ENCODE data around the gene PIN1. TPM values are rescaled to one million over a fixed set of nuclear protein-coding genes. Genes with fewer than 3 reads are reported as not detected.
"Not testable (repeated sequence)": the region's sequence is repeated elsewhere in the genome, so short reads cannot be mapped to it uniquely, and the experiment has no call there.

The PIN1 gene
- total and polyA plus RNA-seq, 2 of the 8 experiments (the other 6 are each of a cell fraction or from before 2014, with no cell fraction given) = 78.3 to 90.8 TPM

DNA sequence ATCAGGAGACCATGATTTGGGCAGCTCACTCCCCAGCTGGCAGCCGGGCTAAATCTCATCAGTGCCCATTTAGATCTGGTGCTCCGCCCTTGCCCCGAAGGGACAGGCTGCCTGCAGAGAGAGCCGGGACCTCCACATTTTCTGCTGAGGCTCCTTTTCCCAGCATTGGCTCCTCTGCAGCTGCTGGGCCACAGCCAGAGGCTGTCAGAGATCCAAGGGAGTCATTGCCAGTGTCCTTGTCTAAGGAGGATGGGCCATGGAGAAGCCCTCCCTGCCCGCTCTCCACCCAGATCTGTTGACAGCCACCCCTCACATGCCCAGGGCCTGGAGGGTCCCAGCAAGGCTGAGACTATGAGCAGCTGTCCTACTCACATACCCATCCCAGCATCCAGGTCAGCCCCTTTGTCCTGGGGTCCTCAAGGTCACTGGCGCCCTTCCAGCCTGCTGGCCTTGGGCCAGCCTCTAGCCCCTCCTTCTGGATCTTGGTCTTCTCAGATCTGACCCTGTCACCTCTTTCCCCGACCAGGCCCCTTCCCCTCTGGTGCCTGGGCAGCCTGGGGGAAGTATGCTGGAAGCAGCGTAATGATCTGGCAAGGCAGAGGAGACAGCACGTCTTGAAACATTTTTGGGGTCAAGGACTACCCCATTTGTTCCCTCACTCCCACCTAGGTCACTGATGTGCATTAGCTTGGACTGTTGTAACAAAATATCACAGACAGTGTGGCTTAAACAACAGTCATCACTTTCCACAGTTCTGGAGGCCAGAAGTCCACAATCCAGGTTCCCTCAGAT, 7.9 kb downstream of the PIN1 start (continued):
- no peak for TF ChIP-seq FOSL1 (IDR thresholded peaks at IDR 0.05; ENCODE audit: insufficient read depth, low read depth, low read length)
- TF ChIP-seq SP2 (IDR thresholded peaks at IDR 0.05; ENCODE audit: low read length) = no peak
- TF ChIP-seq MAFK (IDR thresholded peaks at IDR 0.05; ENCODE audit: low read depth, low read length) = no peak
- no peak for TF ChIP-seq CBX5 (IDR thresholded peaks at IDR 0.05; ENCODE audit: low read depth, low read length)

DNA sequence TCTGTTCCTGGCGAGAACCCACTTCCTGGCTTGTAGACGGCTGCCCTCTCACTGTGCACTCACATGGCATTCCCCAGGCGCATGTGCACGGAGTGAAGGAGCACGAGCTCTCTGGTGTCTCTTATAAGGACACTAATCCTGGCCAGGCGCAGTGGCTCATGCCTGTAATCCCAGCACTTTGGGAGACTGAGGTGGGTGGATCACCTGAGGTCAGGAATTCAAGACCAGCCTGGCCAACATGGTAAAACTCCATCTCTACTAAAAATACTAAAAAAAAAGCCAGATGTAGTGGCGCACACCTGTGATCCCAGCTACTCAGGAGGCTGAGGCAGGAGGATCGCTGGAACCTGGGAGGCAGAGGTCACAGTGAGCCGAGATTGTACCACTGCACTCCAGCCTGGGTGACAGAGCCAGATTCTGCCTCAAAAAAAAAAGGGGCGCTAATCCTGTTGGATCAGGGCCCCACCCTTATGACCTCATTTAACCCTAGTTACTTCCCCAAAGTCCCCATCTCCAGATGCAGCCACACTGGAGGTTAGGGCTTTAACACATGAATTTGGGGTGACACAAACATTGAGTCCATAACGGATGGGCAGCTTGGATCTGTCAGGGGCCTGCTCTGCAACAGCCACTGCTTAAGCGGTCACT, 8.6 kb downstream of the PIN1 start:
- H4K5ac ChIP-seq (ENCODE audit: insufficient read length, low read depth, low read length); H3K23me2 ChIP-seq (ENCODE audit: low read depth, low read length); H2BK12ac ChIP-seq (ENCODE audit: low read depth, low read length); H2AFZ ChIP-seq (ENCODE audit: low read length); H4K8ac ChIP-seq (ENCODE audit: extremely low read depth, insufficient read depth, low read length); H3K4me2 ChIP-seq (ENCODE audit: insufficient read depth in 1 of 2, low read depth in 2 of 2, low read length in 2 of 2); DNase-seq (ENCODE audit: low read depth in 1 of 2, low spot score in 2 of 2); H3K23ac ChIP-seq (ENCODE audit: insufficient read length); H3K4me1 ChIP-seq (replicated peaks in 1 of 4; ENCODE audit: control insufficient read depth in 3 of 4, insufficient read depth in 4 of 4, low read length in 3 of 4); H3K56ac ChIP-seq (replicated peaks; ENCODE audit: insufficient read length, low read depth, low read length); H3K9me3 ChIP-seq (ENCODE audit: insufficient read depth in 2 of 2, low read depth in 1 of 2, low read length in 1 of 2); H3K4me3 ChIP-seq (ENCODE audit: extremely low read depth in 1 of 4, insufficient read depth in 2 of 4, low read depth in 3 of 4, low read length in 4 of 4); H3K18ac ChIP-seq (ENCODE audit: extremely low read depth, low read length); H3K27ac ChIP-seq (ENCODE audit: low read depth, low read length); H2AK5ac ChIP-seq (ENCODE audit: low read depth, low read length); H3K79me2 ChIP-seq (ENCODE audit: control insufficient read depth in 1 of 2, insufficient read depth in 2 of 2, low read length in 2 of 2); CTCF ChIA-PET (ENCODE audit: partially characterized antibody); H2BK20ac ChIP-seq (ENCODE audit: low read length); H2BK5ac ChIP-seq (ENCODE audit: low read depth, low read length); H3K27me3 ChIP-seq (replicated peaks in 1 of 4; ENCODE audit: control insufficient read depth in 3 of 4, extremely low read depth in 1 of 4, insufficient read depth in 3 of 4, low read length in 3 of 4); H3K9ac ChIP-seq (replicated peaks in 1 of 4; ENCODE audit: extremely low read depth in 1 of 4, low read depth in 3 of 4, low read length in 3 of 4); H3K14ac ChIP-seq (ENCODE audit: insufficient read length); H3K79me1 ChIP-seq (ENCODE audit: low read depth, low read length); H2BK15ac ChIP-seq (ENCODE audit: low read length); H3K4ac ChIP-seq (replicated peaks; ENCODE audit: insufficient read length, low read depth, low read length); H2BK120ac ChIP-seq (replicated peaks; ENCODE audit: low read depth, low read length); FAIRE-seq; H4K91ac ChIP-seq (replicated peaks; ENCODE audit: insufficient read length, low read length): not testable (repeated sequence)
- Histone ChIP-seq H3K36me3 (ENCODE audit: control insufficient read depth in 2 of 4, insufficient read depth in 4 of 4, low read length in 3 of 4) (peaks cover 3 to 32% (median 8%) of the 10 kb centered on the region in 4 experiments; a peak in 6 of 8 replicates), H4K20me1 (replicated peaks in 1 of 2; ENCODE audit: control insufficient read depth in 1 of 2, insufficient read depth in 2 of 2, low read length in 2 of 2) (peaks cover 16 to 38% of the 10 kb centered on the region in 2 experiments)
- 94% methylated on average over 12 of the region's 12 CpGs; no CpG with 5 or more reads in 1 of the 2 experiments for WGBS, 2 experiments (ENCODE audit: extremely low coverage in 1 of 2, insufficient coverage in 1 of 2, insufficient read length in 1 of 2, insufficient replicate concordance in 2 of 2, low coverage in 1 of 2, low lambda C conversion rate in 2 of 2, missing lambda C conversion rate in 1 of 2)
- POLR2A ChIA-PET (ENCODE audit: partially characterized antibody) = interaction anchor here (1.9 kb wide), 1 partner anchor 16 kb away, joined by 5 read pairs; the partner anchor contains the start of gene UBL5
